Colon (tissue), 2 donors: ENCODE measurements around the gene VEPH1.

Experiments
- FAIRE-seq: peaks from 2 replicates; lab custom pipeline; 2012; peaks lifted over from hg19 to GRCh38; lab: Jason Lieb, UNC
- donor health status: control.
- donor health status: control.

Gene VEPH1

DNA sequence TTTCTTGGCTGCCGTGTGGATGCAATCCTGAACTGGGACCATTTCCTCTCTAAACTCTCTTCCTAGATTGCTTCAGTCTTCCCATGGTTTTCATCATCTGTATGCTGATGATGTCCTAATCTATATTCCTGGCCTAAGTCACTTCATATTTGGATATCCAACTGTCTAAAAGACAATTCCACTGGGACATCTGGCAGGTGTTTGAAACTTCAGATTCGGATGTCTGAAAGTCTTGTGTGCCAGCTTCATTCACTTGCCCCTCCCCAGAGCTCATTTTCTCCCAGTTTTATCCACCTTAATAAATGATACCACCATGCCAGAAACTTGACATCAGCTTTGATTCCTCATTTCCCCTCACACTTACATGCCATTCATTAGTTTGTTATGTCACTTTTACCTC lies 201.5 kb downstream of the VEPH1 start:
- no peak for FAIRE-seq

DNA sequence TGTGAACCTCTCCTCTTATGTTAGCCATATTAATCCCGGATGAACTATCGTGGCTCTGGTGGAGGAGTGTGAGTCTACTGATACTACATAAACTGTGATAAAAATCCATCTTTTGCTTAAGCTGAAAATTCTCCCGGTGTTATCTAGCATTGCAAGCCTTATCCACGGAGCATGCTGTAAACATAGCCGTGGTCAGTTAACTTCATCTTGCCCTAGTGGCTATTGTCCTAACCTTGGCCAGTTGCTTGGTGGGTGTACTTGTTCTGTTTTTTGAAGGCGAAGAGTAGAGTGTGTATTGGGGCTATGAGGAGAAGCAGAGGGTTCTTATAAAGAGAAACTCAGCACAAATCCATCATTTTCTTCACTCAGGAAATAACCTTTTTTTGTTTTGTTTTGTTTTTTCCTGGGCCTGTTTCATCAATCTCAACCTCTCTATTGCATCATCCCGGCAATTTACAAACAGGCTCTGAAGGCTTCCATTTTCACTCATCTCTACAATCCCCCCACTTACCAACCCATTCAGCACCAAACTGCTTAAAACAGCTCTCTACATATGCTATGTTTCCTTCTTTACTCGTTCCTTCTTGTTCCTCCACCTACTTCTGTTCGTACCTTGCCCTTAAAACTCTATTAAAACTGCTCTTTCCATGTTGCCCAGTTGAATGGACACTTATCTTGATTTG lies 202.1 kb downstream of the VEPH1 start:
- FAIRE-seq, result no peak

DNA sequence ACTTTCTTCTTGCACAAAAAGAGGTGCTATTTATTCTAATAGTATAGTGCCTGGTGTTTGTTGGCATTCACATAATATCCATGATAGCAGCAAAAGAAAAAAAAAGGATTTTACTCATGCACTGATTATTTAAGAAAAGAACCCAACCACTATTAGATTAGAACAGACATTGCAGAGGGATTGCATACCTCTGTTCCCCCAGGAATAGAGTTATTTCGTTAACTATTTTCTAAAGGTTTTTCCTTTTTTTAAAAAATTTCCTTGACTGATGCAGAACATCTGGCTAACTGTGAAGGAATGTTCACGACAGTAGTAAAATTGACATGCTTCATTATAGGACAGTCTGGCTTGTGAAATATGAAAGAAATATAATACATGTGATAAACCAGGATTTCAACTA lies 203.1 kb downstream of the VEPH1 start:
- FAIRE-seq, result no peak

DNA sequence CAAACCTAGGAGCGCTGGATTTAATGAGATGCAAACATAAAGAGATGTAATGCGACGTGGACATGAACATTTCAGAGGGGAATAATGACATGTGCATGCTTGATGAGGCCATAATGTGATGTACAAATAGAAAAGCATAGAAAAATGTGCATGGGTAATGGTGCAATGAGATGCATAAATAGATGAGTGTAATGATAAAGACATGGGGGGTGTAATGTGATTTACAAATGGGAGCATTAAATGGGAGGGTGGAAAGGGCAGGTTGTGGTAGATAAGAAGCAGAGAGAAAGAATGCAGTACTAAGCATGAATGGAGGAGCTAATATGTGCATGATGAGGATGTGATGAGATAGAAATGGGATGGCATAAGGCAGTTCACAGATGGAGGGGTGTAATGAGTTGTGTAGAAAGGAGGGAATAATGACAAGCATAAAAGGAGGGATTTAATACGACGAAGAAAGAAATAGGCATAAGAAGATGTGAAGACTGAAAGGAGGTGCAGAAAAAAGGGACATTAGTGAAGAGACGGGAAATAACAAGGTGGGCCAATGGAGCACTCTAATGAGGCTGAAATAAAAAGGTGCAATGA lies 205.8 kb downstream of the VEPH1 start:
- FAIRE-seq, result no peak

DNA sequence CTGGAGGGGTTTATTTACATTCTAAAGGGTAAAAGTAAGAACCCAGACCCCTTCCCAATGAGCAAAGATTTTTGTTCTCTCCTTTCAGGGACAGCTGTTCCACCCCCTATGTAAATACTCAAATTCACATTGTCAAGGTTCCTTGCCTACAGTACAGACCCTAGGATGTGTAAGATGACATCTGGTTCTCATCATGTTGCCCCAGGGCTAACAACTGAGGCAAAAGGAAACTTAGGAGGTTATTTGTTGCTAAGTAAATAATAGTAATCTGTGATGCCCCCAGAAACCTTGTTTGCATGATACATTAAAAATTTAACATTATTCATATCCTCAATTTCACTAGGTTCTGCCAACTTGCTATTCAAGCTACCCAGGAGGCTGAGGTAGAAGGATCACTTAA lies 208.3 kb downstream of the VEPH1 start:
- no peak for FAIRE-seq

DNA sequence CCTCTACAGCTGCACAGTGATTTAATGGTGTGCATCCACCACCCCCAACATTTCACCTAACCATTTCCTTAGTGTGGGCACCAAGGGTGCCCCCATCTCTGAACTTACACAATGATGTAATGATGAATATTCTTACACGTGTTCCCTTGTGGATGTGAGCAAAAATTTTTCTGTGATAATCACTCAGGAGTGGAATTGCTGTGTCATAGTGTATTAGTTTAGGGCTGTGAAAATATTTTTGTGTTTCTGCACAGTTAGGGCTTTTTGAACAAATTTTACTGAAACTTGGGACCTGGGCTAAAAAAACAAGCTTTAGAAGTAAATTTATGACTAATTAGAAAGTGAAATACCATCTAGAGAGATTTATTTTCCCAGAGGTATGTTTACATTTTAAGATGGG lies 208.7 kb downstream of the VEPH1 start:
- no peak for FAIRE-seq

DNA sequence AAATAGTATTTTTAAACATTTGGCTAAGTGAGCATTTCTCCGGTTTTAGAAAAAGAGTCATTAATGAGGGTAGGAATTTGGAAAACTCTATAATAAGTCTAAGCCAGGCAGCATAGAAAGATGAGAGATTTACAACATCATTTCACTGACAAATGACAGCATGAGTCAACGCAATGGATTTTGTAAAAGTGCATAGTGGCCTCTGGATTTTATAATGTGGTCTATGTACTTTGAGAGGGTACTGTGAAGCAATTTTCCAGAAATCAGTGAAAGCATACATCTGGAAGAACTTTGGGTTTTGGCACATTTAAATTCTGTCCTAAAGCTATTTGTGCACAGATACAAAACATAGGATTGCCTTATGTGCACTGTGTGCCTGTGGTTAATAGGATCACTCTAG lies 212.4 kb downstream of the VEPH1 start:
- FAIRE-seq, result no peak

DNA sequence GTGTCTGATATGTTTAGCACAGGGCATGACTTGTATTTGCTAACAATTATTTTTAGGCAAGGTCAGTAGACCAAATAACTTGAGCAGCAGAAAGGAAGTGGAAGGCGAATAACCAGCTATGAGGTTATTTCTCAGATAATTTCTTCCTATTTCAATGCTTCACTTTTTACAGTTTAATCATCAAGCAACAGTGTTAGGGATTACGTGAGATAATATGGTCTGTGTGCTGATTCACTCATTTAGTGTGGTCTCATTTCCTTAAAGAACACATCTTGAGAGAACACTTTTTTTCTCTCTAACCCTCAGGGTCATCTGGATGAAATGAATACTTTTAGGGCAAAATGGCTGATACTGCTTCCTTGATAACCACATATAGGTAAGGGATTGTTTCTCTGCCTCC lies 217.2 kb downstream of the VEPH1 start:
- no peak for FAIRE-seq

DNA sequence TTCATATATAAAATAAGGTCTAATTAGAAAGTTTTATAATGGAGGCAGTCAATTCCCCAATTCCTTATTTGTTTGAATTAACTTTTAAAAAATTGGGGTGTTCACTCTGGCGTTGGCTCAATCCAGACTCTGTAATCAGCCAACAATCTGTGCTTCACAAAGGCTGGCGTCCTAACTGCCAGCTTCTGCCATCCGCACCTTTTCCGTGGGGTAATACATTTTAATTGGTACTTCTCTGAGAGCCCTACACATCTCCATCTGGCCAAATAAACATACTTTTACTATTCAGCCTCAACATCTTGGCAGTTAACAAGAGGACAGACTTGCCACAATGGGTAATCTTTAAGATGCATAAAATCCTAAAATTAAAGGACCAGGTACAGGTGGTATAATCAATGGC lies 218.1 kb downstream of the VEPH1 start:
- FAIRE-seq, result no peak

DNA sequence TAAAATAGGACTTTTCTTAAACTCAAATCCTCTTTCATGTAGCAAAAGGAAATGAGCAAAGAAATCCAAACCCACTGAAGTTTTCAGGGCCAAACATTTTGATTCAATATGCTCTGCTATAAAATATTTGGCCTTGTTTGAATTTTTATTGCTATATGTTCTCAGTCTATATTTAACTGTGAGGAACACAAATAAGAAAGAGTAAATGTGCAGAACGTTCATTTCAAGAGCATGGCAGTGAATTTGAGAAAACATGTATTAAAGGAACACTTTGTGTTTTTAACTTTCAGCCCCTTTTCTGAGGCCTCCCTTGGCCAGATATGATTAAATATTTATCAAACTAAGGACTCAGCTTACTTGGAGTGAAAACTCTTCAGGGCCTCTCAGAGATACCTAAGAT lies 218.5 kb downstream of the VEPH1 start:
- no peak for FAIRE-seq

DNA sequence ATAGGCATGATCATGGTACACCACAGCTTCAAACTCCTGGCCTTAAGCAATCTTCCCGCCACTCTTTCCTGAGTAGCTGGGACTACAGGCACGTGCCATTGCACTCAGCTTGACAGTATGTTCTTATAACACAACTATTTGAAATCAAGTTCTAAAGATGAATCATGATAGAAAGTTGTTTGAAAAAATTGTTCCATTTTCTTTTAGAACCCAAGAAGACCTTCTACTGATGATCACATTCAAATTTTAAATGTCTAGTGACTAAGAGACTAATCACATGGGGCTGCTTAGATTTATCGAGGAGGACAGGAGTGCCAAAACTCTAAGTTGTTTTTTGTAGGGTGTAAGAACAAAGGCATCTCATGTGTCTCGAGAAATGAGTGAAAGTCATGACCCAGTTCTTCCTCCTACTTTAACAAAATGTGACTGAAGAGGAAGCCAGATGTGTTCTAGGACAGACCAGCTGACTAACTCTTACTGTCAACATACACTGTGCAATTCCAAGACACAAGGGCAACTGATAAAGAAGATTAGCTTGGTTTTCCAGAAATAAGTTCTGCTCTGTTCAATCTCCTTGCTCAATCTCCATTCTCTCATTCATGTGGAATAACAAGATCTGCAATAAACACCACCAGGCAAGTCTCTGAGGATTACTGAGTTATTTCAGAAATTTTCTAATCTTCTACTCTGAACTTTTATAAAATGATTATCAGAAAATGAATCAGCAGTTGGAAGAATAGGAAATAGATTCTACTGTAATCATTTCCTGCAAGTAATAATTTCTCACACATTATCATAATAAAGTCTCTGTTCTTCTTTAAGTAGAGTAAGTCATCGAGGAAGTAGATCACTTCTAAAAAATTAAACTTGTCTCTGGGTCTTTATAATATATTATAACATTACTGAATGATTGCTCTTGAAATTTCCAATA lies 220.7 kb downstream of the VEPH1 start:
- no peak for FAIRE-seq

DNA sequence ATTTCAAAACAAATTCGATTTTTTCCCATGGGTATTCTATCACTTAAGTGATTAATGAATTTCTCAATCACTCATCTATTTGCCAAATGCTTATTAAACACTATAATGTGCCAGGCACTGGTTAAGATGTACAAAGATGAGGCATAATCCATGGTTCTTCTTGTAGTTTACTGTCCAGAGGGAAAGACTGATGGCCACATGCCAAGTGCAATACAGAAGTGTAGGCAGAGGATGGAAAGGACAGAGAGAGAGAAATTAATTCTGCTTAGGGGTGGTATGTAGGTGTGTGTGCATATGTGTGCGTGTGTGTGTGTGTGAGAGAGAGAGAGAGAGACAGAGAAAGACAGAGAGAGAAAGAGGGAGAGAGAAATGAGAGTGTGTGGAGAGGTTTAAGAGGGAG lies 222.4 kb downstream of the VEPH1 start:
- no peak for FAIRE-seq

DNA sequence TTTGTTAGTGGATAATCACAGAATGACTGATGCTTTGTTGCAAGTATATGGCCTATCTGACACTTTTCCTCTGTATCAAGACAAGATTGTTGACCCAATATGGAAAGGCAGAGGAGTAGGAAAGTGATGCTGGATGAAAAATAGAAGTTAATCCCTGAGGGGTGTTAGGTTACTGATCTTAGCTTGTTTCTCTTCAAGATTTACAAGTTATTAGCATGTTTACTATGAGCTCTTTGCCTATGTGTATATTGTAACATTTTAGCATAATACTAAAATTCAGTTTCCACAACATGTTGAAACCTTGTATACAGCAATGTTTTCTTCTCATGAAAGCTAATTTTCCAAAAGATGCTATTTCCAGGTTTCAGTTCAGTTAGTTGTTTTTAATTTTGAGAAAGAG lies 222.9 kb downstream of the VEPH1 start:
- no peak for FAIRE-seq

DNA sequence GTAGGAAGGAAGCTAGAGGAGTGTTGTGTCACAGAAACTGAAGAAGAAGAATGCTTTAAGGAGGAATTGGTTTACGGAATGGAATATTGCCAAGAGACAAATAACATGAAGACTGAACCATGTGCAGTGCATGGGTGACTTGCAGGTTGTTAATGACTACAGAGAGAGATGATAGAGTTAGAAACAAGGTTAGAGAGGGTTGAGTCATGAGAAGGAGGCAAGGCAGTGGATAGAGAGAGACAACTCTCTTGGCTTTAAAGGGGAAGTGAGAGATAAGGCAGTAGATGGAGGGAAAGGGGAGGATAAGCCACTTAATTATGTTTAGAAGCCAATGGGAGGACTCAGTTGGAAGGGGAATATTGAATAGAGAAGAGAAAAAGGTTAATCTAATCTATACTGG lies 224.0 kb downstream of the VEPH1 start:
- no peak for FAIRE-seq

DNA sequence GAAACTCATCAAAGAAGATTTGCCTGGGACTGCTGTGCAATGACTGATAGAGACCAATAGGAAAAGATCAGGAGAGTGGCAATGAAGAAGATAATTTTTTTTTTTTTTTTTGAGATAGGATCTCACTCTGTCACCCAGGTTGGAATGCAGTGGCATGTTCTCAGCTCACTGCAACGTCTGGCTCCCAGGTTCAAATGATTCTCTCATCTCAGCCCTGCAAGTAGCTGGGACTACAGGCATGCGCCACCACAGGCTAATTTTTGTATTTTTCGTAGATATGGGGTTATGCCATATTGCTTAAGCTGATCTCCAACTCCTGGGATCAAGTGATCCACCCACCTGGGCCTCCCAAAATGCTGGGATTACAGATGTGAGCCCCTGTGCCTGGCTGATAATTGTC lies 226.4 kb downstream of the VEPH1 start:
- no peak for FAIRE-seq

DNA sequence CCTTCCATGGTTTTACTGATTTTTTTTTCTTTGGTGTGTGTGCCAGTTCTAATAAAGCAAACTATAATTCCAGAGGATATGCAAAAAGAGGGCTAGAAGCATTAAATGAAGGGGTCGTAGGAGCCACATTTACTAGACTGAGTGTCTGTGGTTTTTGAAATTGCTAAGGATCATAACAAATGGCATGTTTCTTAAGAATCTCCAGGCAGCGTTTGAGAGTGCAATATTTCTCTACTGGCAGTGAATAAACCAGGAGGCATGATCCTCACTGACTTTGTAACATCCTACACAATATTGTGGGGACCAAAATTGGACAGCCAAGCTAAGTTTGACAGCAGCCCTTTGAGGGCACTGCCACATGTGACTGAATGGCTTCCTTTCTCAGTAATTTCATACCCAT lies 227.4 kb downstream of the VEPH1 start:
- no peak for FAIRE-seq

DNA sequence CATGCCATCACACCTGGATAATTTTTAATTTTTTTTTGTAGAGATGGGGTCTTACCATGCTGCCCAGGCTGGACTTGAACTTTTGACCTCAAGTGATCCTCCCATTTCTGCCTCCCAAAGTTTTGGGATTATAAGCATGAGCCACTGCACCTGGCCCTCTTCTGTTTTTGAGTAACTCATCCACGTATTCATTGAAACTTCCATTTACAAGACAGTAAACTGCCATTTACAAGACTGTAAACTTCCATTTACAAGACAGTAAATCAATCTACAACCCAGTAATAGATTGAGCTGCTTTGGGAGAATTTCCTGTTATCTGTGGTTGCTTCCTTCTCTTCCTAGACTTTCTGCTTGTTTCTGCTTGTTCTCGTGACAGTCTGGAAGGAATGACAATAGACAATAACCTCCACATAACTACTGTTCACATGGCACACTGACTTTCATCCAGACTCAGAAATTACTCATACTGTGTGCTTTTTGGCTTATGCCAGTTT lies 228.5 kb downstream of the VEPH1 start:
- FAIRE-seq, result no peak

DNA sequence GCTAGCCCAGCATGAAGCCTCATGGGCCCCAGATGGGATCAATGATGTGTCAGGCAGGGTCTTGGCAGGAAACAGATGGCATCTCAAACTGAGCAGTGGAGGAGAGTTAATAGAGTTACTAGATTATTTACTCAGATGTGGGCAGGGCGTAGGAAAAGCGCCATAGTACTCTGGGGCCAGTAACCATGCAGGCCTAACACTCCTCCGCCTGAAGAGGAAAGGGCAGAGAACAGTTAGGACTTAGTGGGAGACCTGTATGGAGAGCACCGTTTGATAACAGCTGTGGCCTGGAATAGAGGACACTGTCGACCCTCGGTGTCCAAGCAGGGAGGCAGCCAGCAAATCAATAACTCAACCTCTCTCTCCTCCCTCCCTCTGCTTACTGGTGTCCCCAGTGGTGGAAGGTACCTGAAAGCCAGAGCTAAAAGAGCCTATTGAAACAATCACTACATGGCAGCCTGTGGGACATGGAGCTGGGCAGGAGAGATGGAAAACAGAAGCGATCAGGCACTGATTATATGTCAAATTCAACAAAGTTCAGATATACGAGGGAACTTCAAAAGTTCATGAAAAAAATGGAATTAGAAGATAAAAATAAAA lies 231.8 kb downstream of the VEPH1 start:
- no peak for FAIRE-seq

DNA sequence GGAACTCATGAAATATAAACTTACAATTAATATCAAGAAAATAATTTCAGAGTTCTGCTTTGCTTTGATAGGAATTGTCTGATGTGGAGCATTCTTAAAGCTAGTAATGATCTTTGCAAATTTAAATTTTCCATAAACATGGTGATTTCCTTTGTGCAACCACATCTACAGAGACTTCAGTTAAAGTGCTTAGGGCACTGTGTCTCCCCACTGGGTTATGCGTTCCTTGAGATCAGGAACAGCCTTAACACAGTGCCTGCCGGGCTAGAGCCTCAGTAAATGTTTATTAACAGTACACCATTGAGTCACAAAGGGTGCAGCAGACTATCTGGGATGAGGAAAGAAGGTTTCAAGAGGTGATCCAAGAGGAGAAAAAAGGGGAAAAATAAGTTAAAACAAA lies 235.2 kb downstream of the VEPH1 start:
- no peak for FAIRE-seq

DNA sequence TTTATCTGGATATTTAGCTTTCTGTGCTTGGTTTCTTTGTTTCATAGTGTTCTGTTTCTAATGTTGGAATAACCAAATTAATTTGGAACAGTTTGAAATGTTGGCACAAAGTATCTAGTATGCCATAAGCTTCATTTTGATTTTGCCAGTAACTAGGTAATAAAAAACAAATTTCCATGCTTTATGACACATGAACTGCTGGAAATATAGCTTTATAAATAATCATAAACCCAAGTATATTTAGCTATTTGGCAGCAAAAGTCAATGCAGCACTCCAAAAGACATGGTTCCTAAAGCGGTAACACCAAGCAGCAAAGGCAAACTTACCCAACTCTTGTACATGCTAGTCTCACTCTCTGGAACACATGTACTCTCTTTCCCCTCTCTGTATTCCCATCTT lies 237.3 kb downstream of the VEPH1 start:
- no peak for FAIRE-seq

DNA sequence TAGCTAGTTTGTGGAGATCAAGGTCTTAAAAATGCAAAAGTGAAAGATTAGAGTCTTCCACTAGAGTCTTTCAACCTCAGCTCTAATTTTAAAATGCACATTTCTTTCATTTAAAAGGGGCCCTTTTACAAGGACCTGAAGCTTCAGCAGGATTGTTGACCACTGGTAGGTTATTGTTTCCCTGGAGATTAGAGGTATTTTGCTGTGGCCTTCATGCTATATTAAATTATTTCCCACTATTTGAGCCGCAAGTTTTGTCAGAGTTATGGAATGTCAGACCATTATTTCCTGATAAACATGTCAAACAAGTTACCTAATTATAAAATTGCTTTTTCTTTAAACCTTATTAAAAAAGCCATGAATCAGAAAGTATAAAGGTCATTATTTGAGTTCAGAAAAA lies 240.2 kb downstream of the VEPH1 start:
- no peak for FAIRE-seq

DNA sequence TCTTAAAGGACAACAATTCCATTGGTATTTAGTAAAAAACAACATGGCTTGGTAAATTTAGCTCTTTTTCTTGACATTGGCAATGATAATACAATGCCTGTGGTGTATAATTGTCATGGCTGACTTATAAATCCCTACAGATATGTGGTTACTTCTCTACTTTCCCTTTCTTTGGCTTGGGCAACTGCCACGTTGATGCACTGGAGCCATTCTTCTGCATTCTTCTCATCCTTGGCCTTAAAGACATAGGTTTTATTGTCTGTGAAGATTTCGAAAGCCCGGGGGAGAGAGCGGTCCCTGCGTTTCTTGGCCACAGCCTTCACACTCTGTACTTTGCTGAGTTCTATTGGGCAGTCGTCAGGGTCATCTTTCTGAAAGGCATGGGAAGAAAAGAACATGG lies 242.2 kb downstream of the VEPH1 start:
- no peak for FAIRE-seq

DNA sequence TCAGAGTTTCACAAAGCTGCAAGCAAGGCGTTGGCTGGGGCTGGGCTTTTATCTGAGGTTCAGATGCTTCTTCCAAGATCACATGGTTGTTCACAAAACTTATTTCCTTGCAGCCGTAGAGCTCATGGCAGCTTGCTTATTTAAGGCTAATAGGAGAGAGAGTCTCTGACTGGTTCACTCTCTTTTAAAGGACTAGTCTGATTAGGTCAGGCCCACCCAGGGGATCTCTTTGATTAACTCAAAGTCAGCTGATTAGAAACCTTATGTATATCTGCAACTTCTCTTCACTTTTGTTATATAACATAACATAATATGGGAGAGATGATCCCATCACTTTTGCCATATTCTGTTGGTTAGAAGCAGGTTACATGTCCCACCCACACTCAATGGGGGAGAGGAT lies 243.4 kb downstream of the VEPH1 start:
- FAIRE-seq, result no peak
